ENCODE measurements around the gene TSPAN2.

GRCh38 chr1:115134850-115135480 is 45.7 kb upstream of the TSPAN2 start:
- no peak for TF ChIP-seq POLR2A (IDR thresholded peaks at IDR 0.05)
- TF ChIP-seq, protein P1, sequence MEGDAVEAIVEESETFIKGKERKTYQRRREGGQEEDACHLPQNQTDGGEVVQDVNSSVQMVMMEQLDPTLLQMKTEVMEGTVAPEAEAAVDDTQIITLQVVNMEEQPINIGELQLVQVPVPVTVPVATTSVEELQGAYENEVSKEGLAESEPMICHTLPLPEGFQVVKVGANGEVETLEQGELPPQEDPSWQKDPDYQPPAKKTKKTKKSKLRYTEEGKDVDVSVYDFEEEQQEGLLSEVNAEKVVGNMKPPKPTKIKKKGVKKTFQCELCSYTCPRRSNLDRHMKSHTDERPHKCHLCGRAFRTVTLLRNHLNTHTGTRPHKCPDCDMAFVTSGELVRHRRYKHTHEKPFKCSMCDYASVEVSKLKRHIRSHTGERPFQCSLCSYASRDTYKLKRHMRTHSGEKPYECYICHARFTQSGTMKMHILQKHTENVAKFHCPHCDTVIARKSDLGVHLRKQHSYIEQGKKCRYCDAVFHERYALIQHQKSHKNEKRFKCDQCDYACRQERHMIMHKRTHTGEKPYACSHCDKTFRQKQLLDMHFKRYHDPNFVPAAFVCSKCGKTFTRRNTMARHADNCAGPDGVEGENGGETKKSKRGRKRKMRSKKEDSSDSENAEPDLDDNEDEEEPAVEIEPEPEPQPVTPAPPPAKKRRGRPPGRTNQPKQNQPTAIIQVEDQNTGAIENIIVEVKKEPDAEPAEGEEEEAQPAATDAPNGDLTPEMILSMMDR (IDR thresholded peaks at IDR 0.05): no peak

Measured in esophagus squamous epithelium (tissue), 4 donors.